Renal cortex interstitium (tissue), 11 donors: Measurements from ENCODE around the gene OBP2A. TPM values are rescaled to one million over a fixed set of nuclear protein-coding genes. Genes with fewer than 3 reads are reported as not detected.
"Not testable (repeated sequence)": the region's sequence is repeated elsewhere in the genome, so short reads cannot be mapped to it uniquely, and the experiment has no call there.

Source experiments
- DNase-seq, 11 donors: peaks; one replicate each; pipeline ENCODE4 v3.0.0-alpha.2; 2013; ENCODE audit warnings: low read depth in 9 of 11, low spot score in 4 of 11; ENCODE audit errors: extremely low read depth in 1 of 11
- polyA plus RNA-seq, 3 donors: library from polyadenylated mRNA; unstranded; fragments of 120-200 nt; gene quantifications; one replicate each; pipeline ENCODE4 v1.2.1, GENCODE V29; 2013; ENCODE audit not compliant: insufficient read length in 3 of 3

OBP2A gene
- polyA plus RNA-seq, 3 donors: 0.59 TPM; not detected in 2

GRCh38 chr9:135507104-135508035 lies 38.6 kb upstream of the OBP2A start:
- DNase-seq: no peak

- DNase-seq: no peak
Observed at GRCh38 chr9:135508211-135508820, 37.6 kb upstream of the OBP2A start.

- no peak for DNase-seq
Observed at GRCh38 chr9:135509458-135509857, 36.5 kb upstream of the OBP2A start.

GRCh38 chr9:135512241-135512603 lies 33.7 kb upstream of the OBP2A start:
- DNase-seq: no peak

- DNase-seq: no peak
Observed at GRCh38 chr9:135512904-135513303, 33.0 kb upstream of the OBP2A start.

GRCh38 chr9:135513351-135513846 lies 32.5 kb upstream of the OBP2A start:
- no peak for DNase-seq

GRCh38 chr9:135513906-135514305 lies 32.0 kb upstream of the OBP2A start:
- DNase-seq: not testable (repeated sequence)

- no peak for DNase-seq
Observed at GRCh38 chr9:135514342-135515082, 31.4 kb upstream of the OBP2A start.

GRCh38 chr9:135515083-135515951 lies 30.6 kb upstream of the OBP2A start:
- no peak for DNase-seq

- no peak for DNase-seq
Observed at GRCh38 chr9:135516132-135516860, 29.6 kb upstream of the OBP2A start.

- no peak for DNase-seq
Observed at GRCh38 chr9:135517407-135517822, 28.5 kb upstream of the OBP2A start.

- DNase-seq: no peak
Observed at GRCh38 chr9:135519179-135519971, 26.6 kb upstream of the OBP2A start.

GRCh38 chr9:135520916-135521607 lies 24.9 kb upstream of the OBP2A start, which contains the start of gene LCN1:
LCN1 (plus strand) TSS chr9:135521440; CDS start chr9:135521498, 58 bp downstream.
- DNase-seq: no peak

GRCh38 chr9:135521608-135522095 lies 24.3 kb upstream of the OBP2A start:
- no peak for DNase-seq

- DNase-seq: no peak
Observed at GRCh38 chr9:135522137-135522877, 23.6 kb upstream of the OBP2A start.

GRCh38 chr9:135522931-135523330 lies 23.0 kb upstream of the OBP2A start:
- no peak for DNase-seq
